Muscle layer of duodenum (tissue), 2 donors: ENCODE data around the gene FAM20B.
"Not testable (repeated sequence)": the region's sequence is repeated elsewhere in the genome, so short reads cannot be mapped to it uniquely, and the experiment has no call there.

Source experiments
- H3K27ac ChIP-seq: one replicate; pipeline ENCODE4 v1.7.0; 2013; ENCODE audit warnings: mild to moderate bottlenecking, low read length
- H3K27me3 ChIP-seq: one replicate; pipeline ENCODE4 v1.7.0; 2013; ENCODE audit warnings: low read depth, mild to moderate bottlenecking, control low read depth, low read length
- H3K36me3 ChIP-seq, 2 donors: one replicate each; pipeline ENCODE4 v1.7.0; 2013; ENCODE audit warnings: low read length in 2 of 2, control low read depth in 1 of 2, mild to moderate bottlenecking in 1 of 2; ENCODE audit not compliant: insufficient read depth in 2 of 2, control insufficient read depth in 1 of 2
- H3K4me1 ChIP-seq, 2 donors: one replicate each; pipeline ENCODE4 v1.7.0; 2013; ENCODE audit warnings: low read length in 2 of 2, mild to moderate bottlenecking in 2 of 2, control low read depth in 1 of 2, moderate library complexity in 1 of 2; ENCODE audit not compliant: insufficient read depth in 2 of 2, control insufficient read depth in 1 of 2
- H3K4me3 ChIP-seq, 2 donors: one replicate each; pipeline ENCODE4 v1.7.0; 2013; ENCODE audit warnings: low read length in 2 of 2, low read depth in 1 of 2, mild to moderate bottlenecking in 1 of 2
- H3K9me3 ChIP-seq, 2 donors: one replicate each; pipeline ENCODE4 v1.7.0; 2013; ENCODE audit warnings: low read length in 2 of 2, control low read depth in 1 of 2, mild to moderate bottlenecking in 1 of 2; ENCODE audit not compliant: control insufficient read depth in 1 of 2
- donor health status: healthy.

Gene FAM20B

GRCh38 chr1:179039502-179040174, 13.9 kb downstream of the FAM20B start:
- not testable (repeated sequence) for H3K9me3 ChIP-seq, H3K27me3 ChIP-seq, H3K4me3 ChIP-seq, H3K27ac ChIP-seq, H3K36me3 ChIP-seq
- H3K4me1 ChIP-seq: peaks cover 7 to 22% of the 10 kb centered on the region in 2 donors

GRCh38 chr1:179040175-179040551, 14.5 kb downstream of the FAM20B start:
- not testable (repeated sequence) for H3K9me3 ChIP-seq, H3K4me3 ChIP-seq, H3K27ac ChIP-seq, H3K27me3 ChIP-seq, H3K36me3 ChIP-seq
- H3K4me1 ChIP-seq: peaks cover 3 to 17% of the 10 kb centered on the region in 2 donors

GRCh38 chr1:179042087-179042486, 16.4 kb downstream of the FAM20B start:
- Histone ChIP-seq H3K27me3 (no peaks in the 10 kb centered on the region), H3K27ac (no peak overlapping the region)

GRCh38 chr1:179042700-179043099, 17.0 kb downstream of the FAM20B start:
- Histone ChIP-seq H3K36me3 (no peaks in the 10 kb centered on the region), H3K9me3 (no peaks in the 10 kb centered on the region), H3K4me3 (no peak overlapping the region), H3K4me1 (peaks cover 3 to 16% of the 10 kb centered on the region in 2 donors), H3K27me3 (no peaks in the 10 kb centered on the region), H3K27ac (no peak overlapping the region)

More at GRCh38 chr1:179042087-179042486, 16.4 kb downstream of the FAM20B start:
- H3K4me1 ChIP-seq: peaks cover 3 to 13% of the 10 kb centered on the region in 2 donors
- H3K9me3 ChIP-seq: no peaks in the 10 kb centered on the region
- H3K4me3 ChIP-seq: no peak overlapping the region
- H3K36me3 ChIP-seq: no peaks in the 10 kb centered on the region

- Histone ChIP-seq H3K27ac (no peak overlapping the region), H3K9me3 (no peaks in the 10 kb centered on the region), H3K4me3 (no peak overlapping the region), H3K36me3 (peaks cover 0 to 1% of the 10 kb centered on the region in 2 donors), H3K4me1 (peaks cover 3 to 18% of the 10 kb centered on the region in 2 donors), H3K27me3 (no peaks in the 10 kb centered on the region)
Observed at GRCh38 chr1:179043266-179043665, 17.6 kb downstream of the FAM20B start.

- Histone ChIP-seq H3K27me3 (no peaks in the 10 kb centered on the region), H3K9me3 (no peaks in the 10 kb centered on the region), H3K4me3 (no peak overlapping the region), H3K36me3 (peaks cover 0 to 3% of the 10 kb centered on the region in 2 donors), H3K4me1 (peaks cover 3 to 13% of the 10 kb centered on the region in 2 donors), H3K27ac (no peak overlapping the region)
Observed at GRCh38 chr1:179043907-179044306, 18.2 kb downstream of the FAM20B start.

- no peak overlapping the region for H3K27ac ChIP-seq
- H3K4me3 ChIP-seq: no peak overlapping the region
- H3K9me3 ChIP-seq: no peaks in the 10 kb centered on the region
- H3K27me3 ChIP-seq: no peaks in the 10 kb centered on the region
- H3K36me3 ChIP-seq: peaks cover 0 to 11% of the 10 kb centered on the region in 2 donors
- peaks cover 0 to 8% of the 10 kb centered on the region in 2 donors for H3K4me1 ChIP-seq
Observed at GRCh38 chr1:179046808-179047635, 21.3 kb downstream of the FAM20B start.

GRCh38 chr1:179047636-179047997, 21.9 kb downstream of the FAM20B start:
- H3K27me3 ChIP-seq: no peaks in the 10 kb centered on the region
- no peaks in the 10 kb centered on the region for H3K9me3 ChIP-seq
- H3K4me1 ChIP-seq: peaks cover 0 to 8% of the 10 kb centered on the region in 2 donors
- no peak overlapping the region for H3K27ac ChIP-seq
- peaks cover 0 to 11% of the 10 kb centered on the region in 2 donors for H3K36me3 ChIP-seq
- no peak overlapping the region for H3K4me3 ChIP-seq

GRCh38 chr1:179048339-179049124, 22.8 kb downstream of the FAM20B start:
- Histone ChIP-seq H3K27me3 (no peaks in the 10 kb centered on the region), H3K9me3 (no peaks in the 10 kb centered on the region), H3K4me1 (peaks cover 0 to 8% of the 10 kb centered on the region in 2 donors), H3K4me3 (no peak overlapping the region), H3K36me3 (peaks cover 0 to 11% of the 10 kb centered on the region in 2 donors), H3K27ac (no peak overlapping the region)

GRCh38 chr1:179052776-179053175, 27.1 kb downstream of the FAM20B start:
- no peak overlapping the region for H3K4me3 ChIP-seq
- peaks cover 18 to 25% of the 10 kb centered on the region in 2 donors for H3K36me3 ChIP-seq
- H3K9me3 ChIP-seq: no peaks in the 10 kb centered on the region
- H3K27ac ChIP-seq: no peak overlapping the region
- H3K4me1 ChIP-seq: peaks cover 0 to 2% of the 10 kb centered on the region in 2 donors
- H3K27me3 ChIP-seq: no peaks in the 10 kb centered on the region

- no peak overlapping the region for H3K27ac ChIP-seq
Observed at GRCh38 chr1:179053486-179053885, 27.8 kb downstream of the FAM20B start.

More at GRCh38 chr1:179053486-179053885, 27.8 kb downstream of the FAM20B start:
- H3K9me3 ChIP-seq: no peaks in the 10 kb centered on the region
- no peaks in the 10 kb centered on the region for H3K27me3 ChIP-seq
- peaks cover 18 to 22% of the 10 kb centered on the region in 2 donors for H3K36me3 ChIP-seq
- no peaks in the 10 kb centered on the region for H3K4me1 ChIP-seq
- H3K4me3 ChIP-seq: no peak overlapping the region
